ENCODE data around the gene PHACTR2. TPM values are rescaled to one million over a fixed set of nuclear protein-coding genes. Genes with fewer than 3 reads are reported as not detected.

The PHACTR2 gene
- total and polyA plus RNA-seq, 7 donors = 4.2 to 51.9 (median 17.6) TPM

- no peaks in the 10 kb centered on the region for H3K27me3 ChIP-seq
- 89 to 96% methylated on average over 1 of the region's 1 CpG for WGBS, 2 donors
- no peak for DNase-seq
- H3K4me1 ChIP-seq = no peaks in the 10 kb centered on the region
- intact Hi-C loops (cut with DNase I) = no loop called here
- H3K27ac ChIP-seq = no peak overlapping the region
- no peaks in the 10 kb centered on the region for H3K9me3 ChIP-seq
- H3K36me3 ChIP-seq = no peaks in the 10 kb centered on the region
- TF ChIP-seq POLR2A (IDR thresholded peaks at IDR 0.05) (no peak), EP300 (IDR thresholded peaks at IDR 0.05) (no peak), POLR2AphosphoS5 (IDR thresholded peaks at IDR 0.05) (no peak)
- TF ChIP-seq, protein P1, sequence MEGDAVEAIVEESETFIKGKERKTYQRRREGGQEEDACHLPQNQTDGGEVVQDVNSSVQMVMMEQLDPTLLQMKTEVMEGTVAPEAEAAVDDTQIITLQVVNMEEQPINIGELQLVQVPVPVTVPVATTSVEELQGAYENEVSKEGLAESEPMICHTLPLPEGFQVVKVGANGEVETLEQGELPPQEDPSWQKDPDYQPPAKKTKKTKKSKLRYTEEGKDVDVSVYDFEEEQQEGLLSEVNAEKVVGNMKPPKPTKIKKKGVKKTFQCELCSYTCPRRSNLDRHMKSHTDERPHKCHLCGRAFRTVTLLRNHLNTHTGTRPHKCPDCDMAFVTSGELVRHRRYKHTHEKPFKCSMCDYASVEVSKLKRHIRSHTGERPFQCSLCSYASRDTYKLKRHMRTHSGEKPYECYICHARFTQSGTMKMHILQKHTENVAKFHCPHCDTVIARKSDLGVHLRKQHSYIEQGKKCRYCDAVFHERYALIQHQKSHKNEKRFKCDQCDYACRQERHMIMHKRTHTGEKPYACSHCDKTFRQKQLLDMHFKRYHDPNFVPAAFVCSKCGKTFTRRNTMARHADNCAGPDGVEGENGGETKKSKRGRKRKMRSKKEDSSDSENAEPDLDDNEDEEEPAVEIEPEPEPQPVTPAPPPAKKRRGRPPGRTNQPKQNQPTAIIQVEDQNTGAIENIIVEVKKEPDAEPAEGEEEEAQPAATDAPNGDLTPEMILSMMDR (IDR thresholded peaks at IDR 0.05) = no peak
- no peak overlapping the region for H3K4me3 ChIP-seq
Observed at GRCh38 chr6:143708889-143709288, 31.1 kb downstream of the PHACTR2 start.

DNA sequence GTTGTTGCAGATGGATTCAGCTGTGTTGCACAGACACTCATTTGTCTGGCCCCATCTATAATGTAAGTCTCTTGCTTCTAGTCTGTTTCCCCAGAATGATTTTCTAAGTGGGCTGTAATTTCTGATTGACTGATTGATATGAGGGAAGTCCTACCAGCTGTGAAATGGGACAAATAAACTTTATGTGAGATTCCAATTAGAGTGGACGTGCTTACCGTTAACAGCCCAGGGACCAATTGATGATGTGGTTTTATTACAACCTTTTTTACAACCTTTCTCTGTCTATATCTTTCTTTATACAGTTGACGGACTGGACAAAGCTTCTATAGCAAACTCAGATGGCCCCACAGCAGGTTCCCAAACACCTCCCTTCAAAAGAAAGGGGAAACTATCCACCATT lies 33.9 kb downstream of the PHACTR2 start:
- H3K9me3 ChIP-seq = no peaks in the 10 kb centered on the region
- H3K4me1 ChIP-seq = no peaks in the 10 kb centered on the region
- H3K27me3 ChIP-seq = no peaks in the 10 kb centered on the region
- TF ChIP-seq EP300 (IDR thresholded peaks at IDR 0.05) = no peak
- TF ChIP-seq, protein P1 (IDR thresholded peaks at IDR 0.05) = no peak
- TF ChIP-seq POLR2AphosphoS5 (IDR thresholded peaks at IDR 0.05) = no peak
- TF ChIP-seq POLR2A (IDR thresholded peaks at IDR 0.05) = no peak
- no peak overlapping the region for H3K27ac ChIP-seq
- H3K36me3 ChIP-seq = no peaks in the 10 kb centered on the region
- intact Hi-C loops (cut with DNase I) = no loop called here
- DNase-seq = no peak
- no peak overlapping the region for H3K4me3 ChIP-seq
- WGBS, 2 donors = 92 to 94% methylated on average over 3 of the region's 3 CpGs

- TF ChIP-seq POLR2A (IDR thresholded peaks at IDR 0.05) = no peak
- TF ChIP-seq EP300 (IDR thresholded peaks at IDR 0.05) = no peak
- TF ChIP-seq, protein P1 (IDR thresholded peaks at IDR 0.05) = no peak
- TF ChIP-seq POLR2AphosphoS5 (IDR thresholded peaks at IDR 0.05) = no peak
- no peak overlapping the region for H3K4me3 ChIP-seq
- H3K9me3 ChIP-seq = no peaks in the 10 kb centered on the region
- peak overlapping the region in 1 of 4 donors; percentile 15 for H3K27ac ChIP-seq
- DNase-seq = no peak
- 72 to 97% methylated on average over 1 of the region's 1 CpG for WGBS, 2 donors
- intact Hi-C loops (cut with DNase I) = no loop called here
- no peaks in the 10 kb centered on the region for H3K4me1 ChIP-seq
- no peaks in the 10 kb centered on the region for H3K36me3 ChIP-seq
- no peaks in the 10 kb centered on the region for H3K27me3 ChIP-seq
Observed at GRCh38 chr6:143718472-143718871, 40.7 kb downstream of the PHACTR2 start.

- intact Hi-C loops (cut with DNase I) = no loop called here
- no peak overlapping the region for H3K27ac ChIP-seq
- H3K4me1 ChIP-seq = no peaks in the 10 kb centered on the region
- TF ChIP-seq, protein P1 (IDR thresholded peaks at IDR 0.05) = no peak
- TF ChIP-seq POLR2A (IDR thresholded peaks at IDR 0.05) = no peak
- no peak for TF ChIP-seq POLR2AphosphoS5 (IDR thresholded peaks at IDR 0.05)
- no peak for TF ChIP-seq EP300 (IDR thresholded peaks at IDR 0.05)
- H3K36me3 ChIP-seq = no peaks in the 10 kb centered on the region
- H3K27me3 ChIP-seq = no peaks in the 10 kb centered on the region
- DNase-seq = no peak
- no peaks in the 10 kb centered on the region for H3K9me3 ChIP-seq
- no peak overlapping the region for H3K4me3 ChIP-seq
Observed at GRCh38 chr6:143721642-143722041, 43.9 kb downstream of the PHACTR2 start.

DNA sequence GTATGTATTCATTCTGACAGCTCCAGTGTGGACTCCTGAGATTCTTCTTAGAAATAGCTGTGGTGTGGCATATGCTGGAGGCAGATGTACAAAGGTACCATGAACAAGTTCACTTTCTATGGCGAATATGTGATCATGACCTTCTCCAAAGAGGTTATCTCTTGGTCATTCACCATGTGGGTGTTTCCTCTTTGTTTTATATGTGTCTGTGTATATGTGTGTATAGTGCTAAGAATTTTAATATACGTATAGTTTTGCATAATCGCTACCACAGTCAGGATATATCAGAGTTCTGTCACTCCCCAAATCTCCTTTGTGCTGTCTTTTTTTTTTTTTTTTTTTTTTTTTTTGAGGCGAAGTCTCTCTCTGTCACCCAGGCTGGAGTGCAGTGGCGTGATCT lies 47.1 kb downstream of the PHACTR2 start:
- Histone ChIP-seq H3K27me3 (no peaks in the 10 kb centered on the region), H3K9me3 (no peaks in the 10 kb centered on the region), H3K4me1 (no peaks in the 10 kb centered on the region), H3K36me3 (no peaks in the 10 kb centered on the region), H3K27ac (no peak overlapping the region), H3K4me3 (no peak overlapping the region)
- WGBS, 2 donors = 95 to 97% methylated on average over 4 to 5 of the region's 5 CpGs
- DNase-seq = no peak
- TF ChIP-seq POLR2A (IDR thresholded peaks at IDR 0.05) (no peak), EP300 (IDR thresholded peaks at IDR 0.05) (no peak), POLR2AphosphoS5 (IDR thresholded peaks at IDR 0.05) (no peak)
- TF ChIP-seq, protein P1 (IDR thresholded peaks at IDR 0.05) = no peak
- intact Hi-C loops (cut with DNase I) = no loop called here
